Esophagus squamous epithelium (tissue), 5 donors: Measurements from ENCODE around the gene ANKFN1. TPM values are rescaled to one million over a fixed set of nuclear protein-coding genes. Genes with fewer than 3 reads are reported as not detected.

Source experiments
- DNase-seq: peaks from one replicate; lab custom pipeline; 2025; lab: John Stamatoyannopoulos, UW
- H3K27ac ChIP-seq, 4 donors: fragments of 200-600 bp; sonication (generic); one replicate each; pipeline ENCODE4 v1.5.1; 2016 to 2019; ENCODE audit warnings: mild to moderate bottlenecking in 1 of 4
- H3K27me3 ChIP-seq, 4 donors: fragments of 200-600 bp; sonication (generic); 1 replicate in 3 of 4; 2 replicates in 1 of 4; pipeline versions ENCODE4 v1.5.1 to v1.6.0; 2017 to 2021; ENCODE audit warnings: antibody characterized with exemption in 1 of 4
- H3K36me3 ChIP-seq, 3 donors: fragments of 200-600 bp; sonication (generic); one replicate each; pipeline ENCODE4 v1.5.1; 2016 to 2019
- H3K4me1 ChIP-seq, 3 donors: fragments of 200-600 bp; sonication (generic); one replicate each; pipeline ENCODE4 v1.5.1; 2017 to 2019
- H3K4me3 ChIP-seq, 4 donors: fragments of 200-600 bp; sonication (generic); 1 replicate in 3 of 4; 2 replicates in 1 of 4; pipeline ENCODE4 v1.5.1; 2016 to 2019; ENCODE audit warnings: mild to moderate bottlenecking in 2 of 4, moderate library complexity in 1 of 4
- H3K9me3 ChIP-seq, 3 donors: fragments of 200-600 bp; sonication (generic); one replicate each; pipeline ENCODE4 v1.5.1; 2016 to 2019
- CTCF ChIP-seq, 6 experiments: fragments of 450-650 bp in 4 of 6; fragments of 200-600 bp in 2 of 6; sonication (generic) in 2 of 6; IDR thresholded peaks; one replicate each; pipeline ENCODE4 v1.5.1; 2016 to 2019; ENCODE audit warnings: antibody characterized with exemption in 6 of 6, mild to moderate bottlenecking in 4 of 6, moderate library complexity in 4 of 6
- POLR2A ChIP-seq, 4 donors: fragments of 450-650 bp; IDR thresholded peaks; one replicate each; pipeline ENCODE4 v1.6.1; 2017; ENCODE audit warnings: antibody characterized with exemption in 4 of 4, mild to moderate bottlenecking in 4 of 4, moderate library complexity in 3 of 4
- whole genome bisulfite sequencing, 2 donors: methylation state at CpG; one replicate each; pipeline ENCODE4 v1.1.5; 2018; 5-methylcytosine and 5-hydroxymethylcytosine counted together
- intact Hi-C: fragments of 100-400 bp; cut with DNase I; formaldehyde crosslinking; loops from one replicate; pipeline ENCODE4 v1.15.0; 2022
- total RNA-seq, 4 donors: library from RNA; depleted of rRNA; stranded (reverse); fragments of >200 nt; gene quantifications; one replicate each; pipeline ENCODE4 v1.1.0, GENCODE V29; 2016
- donor health status: DM: yes; HTN: yes; CAD: no.

The ANKFN1 gene
- total RNA-seq, 4 donors from 2014 or later: under 0.01 to 0.31 TPM; not detected in 2

- H3K4me3 ChIP-seq: no peak overlapping the region
- no peak overlapping the region for H3K27ac ChIP-seq
- 81 to 85% methylated on average over 5 of the region's 5 CpGs for WGBS, 2 donors
- intact Hi-C loops: no loop called here
- peaks cover 0 to 16% (median 0%) of the 10 kb centered on the region in 3 donors for H3K4me1 ChIP-seq
- no peak for TF ChIP-seq CTCF (IDR thresholded peaks at IDR 0.05)
- no peak for TF ChIP-seq POLR2A (IDR thresholded peaks at IDR 0.05)
- no peaks in the 10 kb centered on the region for H3K9me3 ChIP-seq
- DNase-seq: no peak
- no peaks in the 10 kb centered on the region for H3K27me3 ChIP-seq
- no peaks in the 10 kb centered on the region for H3K36me3 ChIP-seq
Measured at GRCh38 chr17:56178203-56178602, 24.9 kb downstream of the ANKFN1 start.

- no peak for DNase-seq
- Histone ChIP-seq H3K9me3 (no peaks in the 10 kb centered on the region), H3K4me3 (no peak overlapping the region), H3K4me1 (no peaks in the 10 kb centered on the region), H3K27ac (no peak overlapping the region), H3K27me3 (no peaks in the 10 kb centered on the region), H3K36me3 (no peaks in the 10 kb centered on the region)
- WGBS, 2 donors: 50 to 71% methylated on average over 1 of the region's 1 CpG
- intact Hi-C loops: no loop called here
- TF ChIP-seq CTCF (IDR thresholded peaks at IDR 0.05) (no peak), POLR2A (IDR thresholded peaks at IDR 0.05) (no peak)
Measured at GRCh38 chr17:56182081-56182480, 28.8 kb downstream of the ANKFN1 start.

- Histone ChIP-seq H3K4me3 (no peak overlapping the region), H3K27ac (no peak overlapping the region), H3K36me3 (no peaks in the 10 kb centered on the region), H3K4me1 (no peaks in the 10 kb centered on the region), H3K27me3 (no peaks in the 10 kb centered on the region), H3K9me3 (no peaks in the 10 kb centered on the region)
- no peak for TF ChIP-seq CTCF (IDR thresholded peaks at IDR 0.05)
- no peak for TF ChIP-seq POLR2A (IDR thresholded peaks at IDR 0.05)
- DNase-seq: no peak
- intact Hi-C loops: no loop called here
- WGBS, 2 donors: 81% methylated on average over 6 of the region's 6 CpGs
Measured at GRCh38 chr17:56184650-56185049, 31.4 kb downstream of the ANKFN1 start.

- intact Hi-C loops: no loop called here
Measured at GRCh38 chr17:56185491-56186221, 32.4 kb downstream of the ANKFN1 start.

More at GRCh38 chr17:56185491-56186221, 32.4 kb downstream of the ANKFN1 start:
- Histone ChIP-seq H3K4me1 (no peaks in the 10 kb centered on the region), H3K27me3 (no peaks in the 10 kb centered on the region), H3K4me3 (no peak overlapping the region), H3K27ac (no peak overlapping the region), H3K9me3 (no peaks in the 10 kb centered on the region), H3K36me3 (no peaks in the 10 kb centered on the region)
- 60 to 63% methylated on average over 6 of the region's 6 CpGs for WGBS, 2 donors
- TF ChIP-seq CTCF (IDR thresholded peaks at IDR 0.05): no peak
- TF ChIP-seq POLR2A (IDR thresholded peaks at IDR 0.05): no peak
- no peak for DNase-seq
